Lung (tissue), 12 donors: ENCODE measurements around the gene HOXB3. TPM values are rescaled to one million over a fixed set of nuclear protein-coding genes. Genes with fewer than 3 reads are reported as not detected.
A peak's percentile ranks its signal among the peaks of the same experiment; 100 is the strongest.

ENCODE experiments used
- ATAC-seq: fragments of 200-7000 bp; cut with Tn5 transposase; one replicate; pipeline ENCODE4 v1.9.1; 2020; ENCODE audit warnings: moderate number of reproducible peaks; ENCODE audit not compliant: insufficient read depth, low FRiP score
- DNase-seq, 3 donors: peaks; one replicate each; pipeline ENCODE4 v3.0.0-alpha.2; 2013 to 2017
- H3K27ac ChIP-seq, 2 donors: one replicate each; pipeline ENCODE4 v1.5.1; 2013; ENCODE audit warnings: mild to moderate bottlenecking in 2 of 2, moderate library complexity in 2 of 2, control low read depth in 1 of 2, inconsistent platforms in 1 of 2, low read depth in 1 of 2, low read length in 1 of 2
- H3K27me3 ChIP-seq, 3 donors: one replicate each; pipeline ENCODE4 v1.5.1; 2013; ENCODE audit warnings: low read length in 2 of 3; ENCODE audit not compliant: control insufficient read depth in 3 of 3, insufficient read depth in 3 of 3
- H3K36me3 ChIP-seq, 4 donors: one replicate each; pipeline ENCODE4 v1.5.1; 2013; ENCODE audit warnings: low read length in 4 of 4, mild to moderate bottlenecking in 1 of 4, moderate library complexity in 1 of 4; ENCODE audit not compliant: control insufficient read depth in 4 of 4, insufficient read depth in 4 of 4
- H3K4me1 ChIP-seq, 5 donors: one replicate each; pipeline ENCODE4 v1.5.1; 2013; ENCODE audit warnings: low read length in 5 of 5, mild to moderate bottlenecking in 2 of 5, moderate library complexity in 1 of 5; ENCODE audit not compliant: control insufficient read depth in 5 of 5, insufficient read depth in 5 of 5
- H3K4me3 ChIP-seq: one replicate; pipeline ENCODE4 v1.5.1; 2013; ENCODE audit warnings: mild to moderate bottlenecking, control low read depth, moderate library complexity
- H3K9ac ChIP-seq, 2 donors: one replicate each; pipeline ENCODE4 v1.5.1; 2013; ENCODE audit warnings: low read length in 2 of 2, control low read depth in 1 of 2; ENCODE audit not compliant: insufficient read depth in 1 of 2
- H3K9me3 ChIP-seq, 4 donors: one replicate each; pipeline ENCODE4 v1.5.1; 2013; ENCODE audit warnings: low read length in 3 of 4, mild to moderate bottlenecking in 1 of 4, moderate library complexity in 1 of 4; ENCODE audit not compliant: control insufficient read depth in 4 of 4, insufficient read depth in 3 of 4
- CTCF ChIP-seq: IDR thresholded peaks from 2 replicates; pipeline ENCODE4 v1.5.1; 2012; ENCODE audit warnings: mild to moderate bottlenecking; ENCODE audit errors: control extremely low read depth, extremely low read depth
- WGBS, 2 donors: extraction: QIAGEN DNeasy Blood & Tissue Kit; methylation state at CpG; one replicate each; pipeline ENCODE4 v1.1.7; 2013; 5-methylcytosine and 5-hydroxymethylcytosine counted together
- polyA plus RNA-seq, 2 donors: library from polyadenylated mRNA; stranded (reverse); fragments of 200-250 nt; gene quantifications; one replicate each; pipeline ENCODE4 v1.2.1, GENCODE V29; 2013
- total RNA-seq, 2 donors: library from RNA; depleted of rRNA in 1 of 2; stranded (reverse); fragments of >200 nt in 1 of 2; gene quantifications; one replicate each; pipeline ENCODE4 v1.2.1, GENCODE V29; 2014 to 2021
- donor health status: control.
- donor health status: control.
- donor health status: Bipolar disorder and iron deficiency.
- donor health status: healthy.
- donor health status: DM: yes; HTN: yes; CAD: no.

HOXB3 gene
- total and polyA plus RNA-seq, 4 donors: 1.9 to 21.1 (median 6.7) TPM

GRCh38 chr17:48615963-48616716 is 26.1 kb upstream of the HOXB3 start:
- 34 to 43% methylated on average over 17 of the region's 17 CpGs for WGBS, 2 donors

GRCh38 chr17:48615047-48615962 is 25.3 kb upstream of the HOXB3 start, which contains the start of gene HOXB8:
TSS of gene HOXB8 (minus strand) at chr17:48615292. CDS start at chr17:48614704, 588 bp downstream.
- TF ChIP-seq CTCF: no peak
- H3K4me3 ChIP-seq: no peak within 1 kb of the TSS
- 12 to 16% methylated on average over 41 of the region's 41 CpGs for WGBS, 2 donors
- DNase-seq: peak in 1 of 3 donors; percentile 57
- no peaks in the 10 kb centered on the region for H3K36me3 ChIP-seq
- H3K27me3 ChIP-seq: peaks cover 12 to 87% (median 68%) of the 10 kb centered on the region in 3 donors
- peaks cover 0 to 2% (median 0%) of the 10 kb centered on the region in 4 donors for H3K9me3 ChIP-seq
- no peak within 1 kb of the TSS for H3K27ac ChIP-seq
- H3K4me1 ChIP-seq: peaks cover 0 to 25% (median 4%) of the 10 kb centered on the region in 5 donors
- ATAC-seq: no peak
- no peak within 1 kb of the TSS for H3K9ac ChIP-seq

More at GRCh38 chr17:48615963-48616716, 26.1 kb upstream of the HOXB3 start:
- no peak for TF ChIP-seq CTCF
- no peak overlapping the region for H3K9ac ChIP-seq
- peaks cover 0 to 2% (median 0%) of the 10 kb centered on the region in 4 donors for H3K9me3 ChIP-seq
- DNase-seq: no peak
- no peak for ATAC-seq
- H3K4me1 ChIP-seq: peaks cover 0 to 25% (median 4%) of the 10 kb centered on the region in 5 donors
- H3K4me3 ChIP-seq: no peak overlapping the region
- H3K36me3 ChIP-seq: no peaks in the 10 kb centered on the region
- H3K27me3 ChIP-seq: peaks cover 12 to 90% (median 75%) of the 10 kb centered on the region in 3 donors
- no peak overlapping the region for H3K27ac ChIP-seq

- Histone ChIP-seq H3K27ac (no peak overlapping the region), H3K4me3 (no peak overlapping the region), H3K4me1 (peaks cover 0 to 26% (median 4%) of the 10 kb centered on the region in 5 donors), H3K9me3 (no peaks in the 10 kb centered on the region), H3K9ac (no peak overlapping the region), H3K36me3 (no peaks in the 10 kb centered on the region), H3K27me3 (peaks cover 12 to 81% (median 62%) of the 10 kb centered on the region in 3 donors)
- peak in 1 of 3 donors; percentile 61 for DNase-seq
- 5 to 10% methylated on average over 55 of the region's 55 CpGs for WGBS, 2 donors
- no peak for ATAC-seq
- TF ChIP-seq CTCF: no peak
These were observed 24.0 kb upstream of the HOXB3 start for GRCh38 chr17:48613862-48614694.
